Measurements from ENCODE around the gene CSTA. TPM values are rescaled to one million over a fixed set of nuclear protein-coding genes. Genes with fewer than 3 reads are reported as not detected.
A peak's percentile ranks its signal among the peaks of the same experiment; 100 is the strongest.

Gene CSTA
- total RNA-seq, 1 donor from 2014 or later = 0.41 TPM

DNA sequence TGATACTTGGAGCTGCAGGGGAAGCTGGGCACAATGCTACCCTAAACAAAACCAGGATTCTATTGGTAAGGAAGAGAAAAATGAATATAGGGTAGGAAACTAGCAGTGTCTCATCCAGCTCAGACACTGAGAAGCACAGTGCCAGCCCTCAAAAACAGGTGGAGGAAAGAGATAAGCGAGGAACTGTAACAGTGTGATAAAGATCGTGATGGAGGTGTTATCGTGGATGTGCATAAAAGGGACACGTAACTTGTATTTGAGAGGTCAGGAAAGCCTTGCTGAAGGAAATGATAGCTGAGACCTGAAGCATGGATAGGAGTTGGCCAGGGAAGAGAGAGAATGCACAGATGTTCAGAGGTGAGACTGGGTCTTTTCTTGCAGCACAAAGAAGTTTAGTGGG is 30.6 kb downstream of the CSTA start:
- FAIRE-seq = no peak
- no peak overlapping the region for H3K27ac Mint-ChIP-seq (ENCODE audit: unreplicated experiment)
- Histone ChIP-seq H3K79me2 (ENCODE audit: insufficient read depth, low read length) (no peaks in the 10 kb centered on the region), H3K27ac (ENCODE audit: low read depth, low read length) (no peak overlapping the region), H2AFZ (ENCODE audit: low read depth, low read length) (no peak overlapping the region), H3K4me2 (ENCODE audit: low read length) (no peak overlapping the region), H3K9ac (ENCODE audit: low read length) (no peak overlapping the region), H3K27me3 (ENCODE audit: insufficient read depth, low read length) (no peaks in the 10 kb centered on the region), H3K4me1 (ENCODE audit: insufficient read depth, low read length) (no peaks in the 10 kb centered on the region), H3K36me3 (ENCODE audit: insufficient read depth, low read length) (peaks cover 4% of the 10 kb centered on the region), H4K20me1 (ENCODE audit: insufficient read depth, low read length) (no peaks in the 10 kb centered on the region), H3K4me3 (ENCODE audit: insufficient read depth, low read depth, low read length) (no peak overlapping the region), H3K9me3 (ENCODE audit: insufficient read depth, low read depth, low read length) (no peaks in the 10 kb centered on the region)
- H3K36me3 Mint-ChIP-seq (ENCODE audit: low read depth, unreplicated experiment) = peaks cover 5% of the 10 kb centered on the region
- H3K9me3 Mint-ChIP-seq (ENCODE audit: unreplicated experiment) = no peaks in the 10 kb centered on the region
- H3K4me3 Mint-ChIP-seq (ENCODE audit: unreplicated experiment) = no peak overlapping the region
- TF ChIP-seq, protein P1, sequence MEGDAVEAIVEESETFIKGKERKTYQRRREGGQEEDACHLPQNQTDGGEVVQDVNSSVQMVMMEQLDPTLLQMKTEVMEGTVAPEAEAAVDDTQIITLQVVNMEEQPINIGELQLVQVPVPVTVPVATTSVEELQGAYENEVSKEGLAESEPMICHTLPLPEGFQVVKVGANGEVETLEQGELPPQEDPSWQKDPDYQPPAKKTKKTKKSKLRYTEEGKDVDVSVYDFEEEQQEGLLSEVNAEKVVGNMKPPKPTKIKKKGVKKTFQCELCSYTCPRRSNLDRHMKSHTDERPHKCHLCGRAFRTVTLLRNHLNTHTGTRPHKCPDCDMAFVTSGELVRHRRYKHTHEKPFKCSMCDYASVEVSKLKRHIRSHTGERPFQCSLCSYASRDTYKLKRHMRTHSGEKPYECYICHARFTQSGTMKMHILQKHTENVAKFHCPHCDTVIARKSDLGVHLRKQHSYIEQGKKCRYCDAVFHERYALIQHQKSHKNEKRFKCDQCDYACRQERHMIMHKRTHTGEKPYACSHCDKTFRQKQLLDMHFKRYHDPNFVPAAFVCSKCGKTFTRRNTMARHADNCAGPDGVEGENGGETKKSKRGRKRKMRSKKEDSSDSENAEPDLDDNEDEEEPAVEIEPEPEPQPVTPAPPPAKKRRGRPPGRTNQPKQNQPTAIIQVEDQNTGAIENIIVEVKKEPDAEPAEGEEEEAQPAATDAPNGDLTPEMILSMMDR (IDR thresholded peaks at IDR 0.05; ENCODE audit: insufficient read depth, low read depth, low read length) = no peak
- no peak for TF ChIP-seq EZH2 (IDR thresholded peaks at IDR 0.05; ENCODE audit: insufficient read depth, low read length)
- no peaks in the 10 kb centered on the region for H3K27me3 Mint-ChIP-seq (ENCODE audit: low read depth, unreplicated experiment)
- H3K4me1 Mint-ChIP-seq (ENCODE audit: low read depth, unreplicated experiment) = no peaks in the 10 kb centered on the region
- DNase-seq (ENCODE audit: low read depth) = no peak

DNA sequence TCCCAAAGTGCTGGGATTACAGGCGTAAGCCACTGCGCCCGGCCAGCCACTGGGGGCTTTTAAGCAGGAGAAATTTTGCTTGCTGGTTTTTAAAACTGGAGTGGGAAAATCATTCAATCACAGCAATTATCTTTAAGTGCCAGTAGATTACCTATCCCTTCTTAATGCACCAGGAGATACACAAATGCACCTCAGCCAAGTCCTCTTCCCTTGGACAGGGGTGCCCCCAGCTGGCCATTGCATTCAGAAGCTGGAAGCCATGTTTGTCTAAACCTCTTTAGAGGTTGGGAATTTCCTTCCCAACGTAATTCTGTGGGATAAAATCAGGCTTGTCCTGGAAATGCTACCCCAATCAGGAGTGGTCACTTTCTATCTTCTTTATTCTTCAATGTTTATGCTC is 31.4 kb downstream of the CSTA start:
- Mint-ChIP-seq H3K36me3 (ENCODE audit: low read depth, unreplicated experiment) (peaks cover 5% of the 10 kb centered on the region), H3K9me3 (ENCODE audit: unreplicated experiment) (no peaks in the 10 kb centered on the region), H3K4me3 (ENCODE audit: unreplicated experiment) (no peak overlapping the region), H3K27me3 (ENCODE audit: low read depth, unreplicated experiment) (no peaks in the 10 kb centered on the region), H3K27ac (ENCODE audit: unreplicated experiment) (no peak overlapping the region), H3K4me1 (ENCODE audit: low read depth, unreplicated experiment) (no peaks in the 10 kb centered on the region)
- DNase-seq (ENCODE audit: low read depth) = peak; percentile 9
- H3K36me3 ChIP-seq (ENCODE audit: insufficient read depth, low read length) = peaks cover 4% of the 10 kb centered on the region
- H2AFZ ChIP-seq (ENCODE audit: low read depth, low read length) = no peak overlapping the region
- H3K9me3 ChIP-seq (ENCODE audit: insufficient read depth, low read depth, low read length) = no peaks in the 10 kb centered on the region
- no peaks in the 10 kb centered on the region for H3K27me3 ChIP-seq (ENCODE audit: insufficient read depth, low read length)
- no peak overlapping the region for H3K4me2 ChIP-seq (ENCODE audit: low read length)
- H4K20me1 ChIP-seq (ENCODE audit: insufficient read depth, low read length) = no peaks in the 10 kb centered on the region
- H3K79me2 ChIP-seq (ENCODE audit: insufficient read depth, low read length) = no peaks in the 10 kb centered on the region
- H3K4me3 ChIP-seq (ENCODE audit: insufficient read depth, low read depth, low read length) = no peak overlapping the region
- no peak for FAIRE-seq
- no peaks in the 10 kb centered on the region for H3K4me1 ChIP-seq (ENCODE audit: insufficient read depth, low read length)
- no peak overlapping the region for H3K9ac ChIP-seq (ENCODE audit: low read length)
- TF ChIP-seq EZH2 (IDR thresholded peaks at IDR 0.05; ENCODE audit: insufficient read depth, low read length) = no peak
- TF ChIP-seq, protein P1 (IDR thresholded peaks at IDR 0.05; ENCODE audit: insufficient read depth, low read depth, low read length) = peak; percentile 24
- H3K27ac ChIP-seq (ENCODE audit: low read depth, low read length) = no peak overlapping the region

DNA sequence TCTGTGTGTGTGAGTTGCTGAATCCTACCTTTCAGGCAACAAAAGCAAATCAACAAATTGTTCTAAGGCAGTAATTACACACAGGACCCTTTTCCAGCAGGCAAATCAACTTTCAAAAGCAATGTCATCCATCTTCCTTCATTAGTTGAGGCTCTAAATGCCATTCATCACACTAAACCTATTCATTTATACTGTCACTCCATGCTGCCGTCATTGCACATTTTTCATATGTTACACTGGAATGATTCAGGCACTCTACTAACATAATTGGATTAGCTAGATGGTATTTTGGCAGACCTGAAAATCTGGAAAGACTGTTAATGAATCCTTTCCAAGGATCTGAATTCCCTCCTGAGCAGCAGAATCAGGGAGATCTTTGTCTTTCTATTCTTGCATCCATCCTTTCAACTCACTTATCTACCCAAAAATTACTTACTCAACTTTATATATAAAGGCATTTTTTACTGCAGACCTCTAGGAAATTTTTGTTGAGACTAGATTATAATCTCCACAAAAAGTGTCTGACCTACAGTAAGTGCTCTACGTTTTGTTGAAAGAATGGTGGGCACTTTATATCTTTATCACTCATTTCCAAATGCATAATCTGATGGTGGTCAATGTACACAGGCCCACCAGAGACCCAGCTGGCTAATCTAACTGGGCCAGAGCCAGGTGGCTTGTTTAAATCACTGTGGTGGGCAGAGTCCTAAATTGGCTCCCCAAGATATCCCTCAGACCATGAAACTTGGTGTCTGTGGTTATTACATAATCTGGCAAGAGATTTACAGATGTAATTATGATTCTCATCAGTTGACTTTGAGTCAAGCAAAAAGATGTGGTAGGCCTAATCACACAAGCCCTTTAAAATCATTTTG is 33.0 kb downstream of the CSTA start:
- H3K36me3 Mint-ChIP-seq (ENCODE audit: low read depth, unreplicated experiment) = peaks cover 5% of the 10 kb centered on the region
- H3K4me3 Mint-ChIP-seq (ENCODE audit: unreplicated experiment) = no peak overlapping the region
- no peaks in the 10 kb centered on the region for H3K4me1 Mint-ChIP-seq (ENCODE audit: low read depth, unreplicated experiment)
- Histone ChIP-seq H3K36me3 (ENCODE audit: insufficient read depth, low read length) (peaks cover 6% of the 10 kb centered on the region), H2AFZ (ENCODE audit: low read depth, low read length) (no peak overlapping the region), H4K20me1 (ENCODE audit: insufficient read depth, low read length) (no peaks in the 10 kb centered on the region), H3K4me3 (ENCODE audit: insufficient read depth, low read depth, low read length) (no peak overlapping the region), H3K9ac (ENCODE audit: low read length) (no peak overlapping the region), H3K27ac (ENCODE audit: low read depth, low read length) (no peak overlapping the region), H3K4me1 (ENCODE audit: insufficient read depth, low read length) (no peaks in the 10 kb centered on the region), H3K79me2 (ENCODE audit: insufficient read depth, low read length) (no peaks in the 10 kb centered on the region), H3K4me2 (ENCODE audit: low read length) (no peak overlapping the region), H3K9me3 (ENCODE audit: insufficient read depth, low read depth, low read length) (no peaks in the 10 kb centered on the region), H3K27me3 (ENCODE audit: insufficient read depth, low read length) (no peaks in the 10 kb centered on the region)
- DNase-seq (ENCODE audit: low read depth) (peak; percentile 23), FAIRE-seq (no peak)
- H3K9me3 Mint-ChIP-seq (ENCODE audit: unreplicated experiment) = no peaks in the 10 kb centered on the region
- no peak overlapping the region for H3K27ac Mint-ChIP-seq (ENCODE audit: unreplicated experiment)
- TF ChIP-seq EZH2 (IDR thresholded peaks at IDR 0.05; ENCODE audit: insufficient read depth, low read length) = no peak
- TF ChIP-seq, protein P1 (IDR thresholded peaks at IDR 0.05; ENCODE audit: insufficient read depth, low read depth, low read length) = no peak
- no peaks in the 10 kb centered on the region for H3K27me3 Mint-ChIP-seq (ENCODE audit: low read depth, unreplicated experiment)
